ENCODE measurements around the gene SRD5A1. TPM values are rescaled to one million over a fixed set of nuclear protein-coding genes. Genes with fewer than 3 reads are reported as not detected.
"Not testable (repeated sequence)": the region's sequence is repeated elsewhere in the genome, so short reads cannot be mapped to it uniquely, and the experiment has no call there.

The SRD5A1 gene
- total and polyA plus RNA-seq, 2 of the 8 experiments (the other 6 are each of a cell fraction or from before 2014, with no cell fraction given), result 34.7 to 42.4 TPM

GRCh38 chr5:6667648-6668047, 34.4 kb downstream of the SRD5A1 start (continued):
- TF ChIP-seq SUZ12 (IDR thresholded peaks at IDR 0.05; ENCODE audit: low read length) (no peak), BRCA1 (IDR thresholded peaks at IDR 0.05; ENCODE audit: low read depth, low read length) (no peak), SAP30 (IDR thresholded peaks at IDR 0.05; ENCODE audit: insufficient read depth, insufficient replicate concordance, low read length) (no peak), FOSL1 (IDR thresholded peaks at IDR 0.05; ENCODE audit: insufficient read depth, low read depth, low read length) (no peak), ATF2 (IDR thresholded peaks at IDR 0.05; ENCODE audit: low read length) (no peak), SP4 (IDR thresholded peaks at IDR 0.05; ENCODE audit: low read length) (no peak), SRF (IDR thresholded peaks at IDR 0.05; ENCODE audit: low read depth, low read length) (no peak)

GRCh38 chr5:6668717-6669116, 35.5 kb downstream of the SRD5A1 start:
- not testable (repeated sequence) for H3K4me2 ChIP-seq (ENCODE audit: insufficient read depth in 1 of 2, low read depth in 2 of 2, low read length in 2 of 2); H2BK5ac ChIP-seq (ENCODE audit: low read depth, low read length); H3K9me3 ChIP-seq (ENCODE audit: insufficient read depth in 2 of 2, low read depth in 1 of 2, low read length in 1 of 2); H3K18ac ChIP-seq (ENCODE audit: extremely low read depth, low read length); H3K27ac ChIP-seq (ENCODE audit: low read depth, low read length); H3K23ac ChIP-seq (ENCODE audit: insufficient read length); H3K79me1 ChIP-seq (ENCODE audit: low read depth, low read length); H2BK15ac ChIP-seq (ENCODE audit: low read length); H3K79me2 ChIP-seq (ENCODE audit: control insufficient read depth in 1 of 2, insufficient read depth in 2 of 2, low read length in 2 of 2); DNase-seq (ENCODE audit: low read depth in 1 of 2, low spot score in 2 of 2); H4K5ac ChIP-seq (ENCODE audit: insufficient read length, low read depth, low read length); H3K23me2 ChIP-seq (ENCODE audit: low read depth, low read length); FAIRE-seq; H3K14ac ChIP-seq (ENCODE audit: insufficient read length); H2BK20ac ChIP-seq (ENCODE audit: low read length); H4K8ac ChIP-seq (ENCODE audit: extremely low read depth, insufficient read depth, low read length); H4K91ac ChIP-seq (replicated peaks; ENCODE audit: insufficient read length, low read length); H3K56ac ChIP-seq (replicated peaks; ENCODE audit: insufficient read length, low read depth, low read length); H2AFZ ChIP-seq (ENCODE audit: low read length); H3K4ac ChIP-seq (replicated peaks; ENCODE audit: insufficient read length, low read depth, low read length); H3K4me1 ChIP-seq (replicated peaks in 1 of 4; ENCODE audit: control insufficient read depth in 3 of 4, insufficient read depth in 4 of 4, low read length in 3 of 4); H2BK12ac ChIP-seq (ENCODE audit: low read depth, low read length); H3K4me3 ChIP-seq (ENCODE audit: extremely low read depth in 1 of 4, insufficient read depth in 2 of 4, low read depth in 3 of 4, low read length in 4 of 4); H3K27me3 ChIP-seq (replicated peaks in 1 of 4; ENCODE audit: control insufficient read depth in 3 of 4, extremely low read depth in 1 of 4, insufficient read depth in 3 of 4, low read length in 3 of 4); H4K20me1 ChIP-seq (replicated peaks in 1 of 2; ENCODE audit: control insufficient read depth in 1 of 2, insufficient read depth in 2 of 2, low read length in 2 of 2); H2AK5ac ChIP-seq (ENCODE audit: low read depth, low read length); H2BK120ac ChIP-seq (replicated peaks; ENCODE audit: low read depth, low read length); H3K9ac ChIP-seq (replicated peaks in 1 of 4; ENCODE audit: extremely low read depth in 1 of 4, low read depth in 3 of 4, low read length in 3 of 4)
- ChIA-PET CTCF (ENCODE audit: partially characterized antibody) (interaction anchor here (0.7 kb wide), 1 partner anchor 77 kb away, joined by 3 read pairs; no protein-coding TSS in a partner anchor), POLR2A (ENCODE audit: partially characterized antibody) (interaction anchor here (1.5 to 2.1 kb wide), 2 partner anchors 36 to 38 kb away, joined by 6 to 9 read pairs; partner anchors contain the start of genes NSUN2 and SRD5A1)
- WGBS, 2 experiments (ENCODE audit: extremely low coverage in 1 of 2, insufficient coverage in 1 of 2, insufficient read length in 1 of 2, insufficient replicate concordance in 2 of 2, low coverage in 1 of 2, low lambda C conversion rate in 2 of 2, missing lambda C conversion rate in 1 of 2), result 92% methylated on average over 9 of the region's 9 CpGs; no CpG with 5 or more reads in 1 of the 2 experiments
- H3K36me3 ChIP-seq (ENCODE audit: control insufficient read depth in 2 of 4, insufficient read depth in 4 of 4, low read length in 3 of 4), result peaks cover 0 to 15% (median 1%) of the 10 kb centered on the region in 4 experiments; a peak in 4 of 8 replicates

All from H1 (cell line).